SK-N-SH (cell line): ENCODE data around the gene L3MBTL2. TPM values are rescaled to one million over a fixed set of nuclear protein-coding genes. Genes with fewer than 3 reads are reported as not detected.

ENCODE experiments used
- CTCF ChIA-PET: fragments of 300-600, 350-600 bp; formaldehyde crosslinking; extraction: SDS; loops from one replicate; lab custom pipeline; 2021; lab: Yijun Ruan, JAX
- POLR2A ChIA-PET: fragments of 350-600 bp; sonication (Branson Sonifier 250); formaldehyde crosslinking; extraction: SDS; loops from one replicate; lab custom pipeline; 2020; ENCODE audit warnings: antibody characterized with exemption, inconsistent platforms; lab: Yijun Ruan, JAX
- DNase-seq: peaks from one replicate; pipeline ENCODE4 v3.0.0; 2012
- H2AFZ ChIP-seq: fragments of 200-600 bp; sonication (generic); 2 replicates; pipeline ENCODE4 v1.8.1; 2016; ENCODE audit warnings: antibody characterized with exemption, mild to moderate bottlenecking, low read depth
- H3F3A ChIP-seq: fragments of 200-600 bp; sonication (generic); replicated peaks from 2 replicates; pipeline ENCODE3; 2016; ENCODE audit warnings: antibody characterized with exemption, mild to moderate bottlenecking; ENCODE audit not compliant: insufficient read depth
- H3K27ac ChIP-seq, 2 experiments: fragments of 200-500 bp in 1 of 2; fragments of 200-600 bp in 1 of 2; sonication (Bioruptor generic) in 1 of 2; sonication (generic), shearing (Covaris generic) in 1 of 2; 2 replicates each; pipeline versions ENCODE4 v1.5.1 to v1.6.1; 2014 to 2016; ENCODE audit warnings: low read depth in 2 of 2, inconsistent platforms in 1 of 2, low read length in 1 of 2, mild to moderate bottlenecking in 1 of 2, mixed read lengths in 1 of 2
- H3K27me3 ChIP-seq: fragments of 200-600 bp; sonication (generic), shearing (Covaris generic); 2 replicates; pipeline ENCODE4 v1.6.1; 2016; ENCODE audit warnings: mixed run types; ENCODE audit not compliant: insufficient read depth
- H3K36me3 ChIP-seq, 2 experiments: fragments of 200-500 bp in 1 of 2; fragments of 200-600 bp in 1 of 2; sonication (Bioruptor generic) in 1 of 2; sonication (generic) in 1 of 2; replicated peaks in 1 of 2; 2 replicates each; pipeline versions ENCODE3 to v1.5.1; 2014 to 2016; ENCODE audit warnings: low read length in 1 of 2, mild to moderate bottlenecking in 1 of 2; ENCODE audit not compliant: insufficient read depth in 2 of 2, control insufficient read depth in 1 of 2
- H3K4me1 ChIP-seq, 2 experiments: fragments of 200-500 bp in 1 of 2; fragments of 200-600 bp in 1 of 2; sonication (Bioruptor generic) in 1 of 2; sonication (generic), shearing (Covaris generic) in 1 of 2; 2 replicates each; pipeline versions ENCODE4 v1.5.1 to v1.6.1; 2014 to 2016; ENCODE audit warnings: low read depth in 1 of 2, low read length in 1 of 2, mixed run types in 1 of 2; ENCODE audit not compliant: insufficient read depth in 2 of 2, control insufficient read depth in 1 of 2
- H3K4me2 ChIP-seq: fragments of 200-600 bp; sonication (generic), shearing (Covaris generic); 2 replicates; pipeline ENCODE4 v1.6.1; 2017; ENCODE audit warnings: mixed run types
- H3K4me3 ChIP-seq, 2 experiments: fragments of 200-500 bp in 1 of 2; fragments of 200-600 bp in 1 of 2; sonication (Bioruptor generic) in 1 of 2; sonication (generic), shearing (Covaris generic) in 1 of 2; 2 replicates each; pipeline versions ENCODE4 v1.5.1 to v1.8.1; 2014 to 2016; ENCODE audit warnings: low read depth in 2 of 2, inconsistent platforms in 1 of 2, low read length in 1 of 2, mild to moderate bottlenecking in 1 of 2, mixed read lengths in 1 of 2, moderate library complexity in 1 of 2
- H3K79me2 ChIP-seq: fragments of 200-600 bp; sonication (generic); 2 replicates; pipeline ENCODE4 v1.8.1; 2017; ENCODE audit warnings: mild to moderate bottlenecking; ENCODE audit not compliant: insufficient read depth
- H3K9ac ChIP-seq: fragments of 200-600 bp; sonication (generic); 2 replicates; pipeline ENCODE4 v1.6.1; 2017; ENCODE audit warnings: mixed run types
- H3K9me2 ChIP-seq: fragments of 200-600 bp; sonication (generic); 2 replicates; pipeline ENCODE4 v1.6.1; 2017; ENCODE audit warnings: mixed run types
- H3K9me3 ChIP-seq: fragments of 200-600 bp; sonication (generic); 2 replicates; pipeline ENCODE4 v1.6.1; 2017; ENCODE audit warnings: mixed run types, mild to moderate bottlenecking, moderate library complexity
- H4K20me1 ChIP-seq: fragments of 200-600 bp; sonication (generic); 2 replicates; pipeline ENCODE4 v1.6.1; 2017; ENCODE audit warnings: mild to moderate bottlenecking, mixed run types; ENCODE audit not compliant: insufficient read depth
- CHD2 ChIP-seq: fragments of 150-350 bp; IDR thresholded peaks from 2 replicates; pipeline ENCODE4 v1.6.1; 2018; ENCODE audit warnings: low read length; ENCODE audit not compliant: partially characterized antibody
- EZH2phosphoT487 ChIP-seq: fragments of 200-600 bp; sonication (generic); IDR thresholded peaks from 2 replicates; pipeline ENCODE4 v1.6.1; 2017; ENCODE audit warnings: low read depth, mixed run types, mild to moderate bottlenecking, antibody characterized with exemption, moderate library complexity, borderline replicate concordance
- FOSL2 ChIP-seq: IDR thresholded peaks from 2 replicates; pipeline ENCODE4 v1.4.0; 2012; ENCODE audit warnings: low read depth, mild to moderate bottlenecking, moderate library complexity, borderline replicate concordance
- FOXM1 ChIP-seq: IDR thresholded peaks from 2 replicates; pipeline ENCODE4 v1.4.0; 2012; ENCODE audit warnings: low read depth, mild to moderate bottlenecking
- GATA2 ChIP-seq: sonication (generic); formaldehyde crosslinking; IDR thresholded peaks from 2 replicates; pipeline ENCODE4 v1.5.0; 2020; ENCODE audit warnings: mild to moderate bottlenecking, missing genetic modification reagents
- JUND ChIP-seq: IDR thresholded peaks from 2 replicates; pipeline ENCODE4 v1.4.0; 2012
- MAX ChIP-seq: IDR thresholded peaks from 2 replicates; pipeline ENCODE4 v1.4.0; 2012; ENCODE audit warnings: low read depth
- MXI1 ChIP-seq: IDR thresholded peaks from 2 replicates; pipeline ENCODE4 v1.6.1; 2012; ENCODE audit warnings: mild to moderate bottlenecking, low read depth, low read length, improper control_type of control experiment
- NFIC ChIP-seq: IDR thresholded peaks from 2 replicates; pipeline ENCODE4 v1.4.0; 2012; ENCODE audit warnings: borderline replicate concordance
- NRF1 ChIP-seq: IDR thresholded peaks from 2 replicates; pipeline ENCODE4 v1.6.1; 2012; ENCODE audit warnings: low read depth, mild to moderate bottlenecking, low read length
- PBX3 ChIP-seq: IDR thresholded peaks from 2 replicates; pipeline ENCODE4; 2012
- POLR2AphosphoS5 ChIP-seq: IDR thresholded peaks from 2 replicates; pipeline ENCODE4 v1.6.1; 2012; ENCODE audit warnings: low read depth, low read length
- REST ChIP-seq: IDR thresholded peaks from 2 replicates; pipeline ENCODE4 v1.6.1; 2012; ENCODE audit warnings: mild to moderate bottlenecking, low read depth, low read length, moderate library complexity
- RFX5 ChIP-seq: IDR thresholded peaks from 2 replicates; pipeline ENCODE4 v1.6.1; 2012; ENCODE audit warnings: mild to moderate bottlenecking, improper control_type of control experiment, low read length
- RXRA ChIP-seq: IDR thresholded peaks from 2 replicates; pipeline ENCODE4 v1.4.0; 2012; ENCODE audit warnings: low read depth, mild to moderate bottlenecking, borderline replicate concordance
- SIN3A ChIP-seq: IDR thresholded peaks from 2 replicates; pipeline ENCODE4 v1.6.1; 2012; ENCODE audit warnings: low read depth, mild to moderate bottlenecking, low read length, moderate library complexity, borderline replicate concordance
- TCF12 ChIP-seq: IDR thresholded peaks from 2 replicates; pipeline ENCODE4 v1.4.0; 2012
- YY1 ChIP-seq: IDR thresholded peaks from 2 replicates; pipeline ENCODE4 v1.4.0; 2012; ENCODE audit warnings: low read depth, mild to moderate bottlenecking
- WGBS: methylation state at CpG from one replicate; pipeline ENCODE4 v1.1.6; 2017; ENCODE audit warnings: low lambda C conversion rate; 5-methylcytosine and 5-hydroxymethylcytosine counted together
- polyA plus RNA-seq, 3 experiments: library from polyadenylated mRNA; depleted of rRNA; stranded (reverse); fragments of >200 nt; gene quantifications; 2 replicates each; pipeline ENCODE4 v1.2.3, GENCODE V29; 2012

L3MBTL2 gene
- polyA plus RNA-seq, 1 of the 3 experiments (the other 2 are of a cell fraction), result 13.3 TPM

GRCh38 chr22:41217553-41218157 is 12.5 kb downstream of the L3MBTL2 start:
- H3K4me3 ChIP-seq, result no peak overlapping the region
- DNase-seq, result no peak
- WGBS, result 61% methylated on average over 4 of the region's 16 CpGs

More at GRCh38 chr22:41217553-41218157, 12.5 kb downstream of the L3MBTL2 start:
- Histone ChIP-seq H3K27me3 (no peaks in the 10 kb centered on the region), H3K4me1 (no peaks in the 10 kb centered on the region), H3K27ac (no peak overlapping the region; a peak in 1 of 4 replicates), H3K9me2 (no peaks in the 10 kb centered on the region), H3K9ac (no peak overlapping the region), H3F3A (no peaks in the 10 kb centered on the region), H3K36me3 (peaks cover 0 to 12% of the 10 kb centered on the region in 2 experiments), H3K9me3 (no peaks in the 10 kb centered on the region), H4K20me1 (no peaks in the 10 kb centered on the region), H3K4me2 (no peak overlapping the region), H3K79me2 (no peaks in the 10 kb centered on the region), H2AFZ (no peak overlapping the region)
- CTCF ChIA-PET, result no interaction called here
- POLR2A ChIA-PET, result no interaction called here
- TF ChIP-seq RXRA, result no peak
- no peak for TF ChIP-seq JUND
- TF ChIP-seq MAX, result no peak
- TF ChIP-seq RFX5, result no peak
- TF ChIP-seq MXI1, result no peak
- no peak for TF ChIP-seq EZH2phosphoT487
- no peak for TF ChIP-seq CHD2
- no peak for TF ChIP-seq NRF1
- no peak for TF ChIP-seq YY1
- no peak for TF ChIP-seq TCF12
- TF ChIP-seq POLR2AphosphoS5, result no peak
- no peak for TF ChIP-seq FOSL2
- no peak for TF ChIP-seq SIN3A
- TF ChIP-seq FOXM1, result no peak
- TF ChIP-seq NFIC, result no peak
- TF ChIP-seq PBX3, result no peak
- no peak for TF ChIP-seq GATA2 (CRISPR knock-in tag)
- no peak for TF ChIP-seq REST
